ENCODE data around the gene DOCK6. TPM values are rescaled to one million over a fixed set of nuclear protein-coding genes. Genes with fewer than 3 reads are reported as not detected.

The DOCK6 gene
- total and polyA plus RNA-seq, 11 donors, result 21.6 to 57.8 (median 38.5) TPM

GRCh38 chr19:11299946-11300810, 37.9 kb upstream of the DOCK6 start:
- Histone ChIP-seq H3K4me3 (no peak overlapping the region), H3K36me3 (no peaks in the 10 kb centered on the region), H3K27ac (no peak overlapping the region), H3K4me1 (peaks cover 0 to 15% (median 0%) of the 10 kb centered on the region in 12 donors), H3K9me3 (no peaks in the 10 kb centered on the region), H3K27me3 (no peaks in the 10 kb centered on the region)
- TF ChIP-seq CTCF (IDR thresholded peaks at IDR 0.05) (no peak), POLR2A (IDR thresholded peaks at IDR 0.05) (no peak)
- DNase-seq (no peak), ATAC-seq (no peak)
- intact Hi-C loops (cut with DNase I), result loop anchor here (5.0 to 10.0 kb wide), 7 partner anchors 37 to 285 kb away; partner anchors contain the start of genes SWSAP1 (in 6 of the 10), ELAVL3 (in 3 of the 10), RAB3D (in 3 of the 10) and EPOR (in 1 of the 10)
- 75 to 80% (median 78%) methylated on average over 8 of the region's 8 CpGs for WGBS, 4 donors

GRCh38 chr19:11296264-11296663, 33.9 kb upstream of the DOCK6 start:
- H3K27me3 ChIP-seq, result no peaks in the 10 kb centered on the region
- no peaks in the 10 kb centered on the region for H3K9me3 ChIP-seq
- H3K4me3 ChIP-seq, result no peak overlapping the region
- ATAC-seq (peak in 2 of 4 donors; percentile 10 to 30), DNase-seq (peak in 2 of 5 donors; percentile 39 to 49)
- TF ChIP-seq POLR2A (IDR thresholded peaks at IDR 0.05), result no peak
- no peak for TF ChIP-seq CTCF (IDR thresholded peaks at IDR 0.05)
- WGBS, 4 donors, result 48 to 54% (median 52%) methylated on average over 7 of the region's 7 CpGs
- intact Hi-C loops (cut with DNase I), result loop anchor here (5.0 to 10.0 kb wide), 7 partner anchors 41 to 289 kb away; partner anchors contain the start of genes SWSAP1 (in 6 of the 10), ELAVL3 (in 3 of the 10), RAB3D (in 2 of the 10) and EPOR (in 1 of the 10)
- H3K27ac ChIP-seq, result peak overlapping the region in 9 of 12 donors; percentile 15 to 50 (median 41)
- H3K36me3 ChIP-seq, result no peaks in the 10 kb centered on the region
- peaks cover 0 to 32% (median 6%) of the 10 kb centered on the region in 12 donors for H3K4me1 ChIP-seq

- Histone ChIP-seq H3K27me3 (no peaks in the 10 kb centered on the region), H3K36me3 (no peaks in the 10 kb centered on the region), H3K4me3 (no peak within 1 kb of the TSS), H3K9me3 (no peaks in the 10 kb centered on the region), H3K27ac (peak within 1 kb of the TSS in 9 of 12 donors; percentile 15 to 50 (median 41)), H3K4me1 (peaks cover 0 to 32% (median 6%) of the 10 kb centered on the region in 12 donors)
- ATAC-seq (no peak), DNase-seq (no peak)
- no peak for TF ChIP-seq CTCF (IDR thresholded peaks at IDR 0.05)
- 81 to 92% (median 88%) methylated on average over 8 of the region's 8 CpGs for WGBS, 4 donors
- intact Hi-C loops (cut with DNase I), result loop anchor here (2.0 to 10.0 kb wide), 8 partner anchors 42 to 289 kb away; partner anchors contain the start of genes SWSAP1 (in 6 of the 10), ELAVL3 (in 3 of the 10), RAB3D (in 2 of the 10) and EPOR (in 1 of the 10)
Observed at GRCh38 chr19:11295665-11296245, 33.4 kb upstream of the DOCK6 start, which contains the start of gene TSPAN16. Gene TSPAN16, plus strand, starts transcription at chr19:11296160. Its CDS starts 138 bp downstream, at chr19:11296298.
